SKM-1 treated with dmso at 0.1 percent for 144 hours (cell line): Measurements from ENCODE around the gene CGN.
A peak's percentile ranks its signal among the peaks of the same experiment; 100 is the strongest.

Experiments used
- DNase-seq: peaks from one replicate; lab custom pipeline; 2025; ENCODE audit not compliant: unreplicated experiment; lab: John Stamatoyannopoulos, UW

The CGN gene

GRCh38 chr1:151585622-151586021, 74.4 kb downstream of the CGN start:
- peak; percentile 32 for DNase-seq
